GM12865 (cell line): ENCODE measurements around the gene MAD1L1.

Experiments used
- DNase-seq: peaks from one replicate; pipeline ENCODE4 v3.0.0; 2010; ENCODE audit warnings: low read depth
- H3K4me3 ChIP-seq: 2 replicates; pipeline ENCODE4 v1.5.1; 2011; ENCODE audit warnings: mild to moderate bottlenecking, low read depth, low read length, control low read depth
- TF ChIP-seq, protein P1 (sequence below): IDR thresholded peaks from 2 replicates; pipeline ENCODE4 v1.5.1; 2011; ENCODE audit warnings: low read length, control low read depth, low read depth, inconsistent platforms; ENCODE audit not compliant: insufficient read depth; ENCODE audit errors: missing control alignments

Gene MAD1L1

DNA sequence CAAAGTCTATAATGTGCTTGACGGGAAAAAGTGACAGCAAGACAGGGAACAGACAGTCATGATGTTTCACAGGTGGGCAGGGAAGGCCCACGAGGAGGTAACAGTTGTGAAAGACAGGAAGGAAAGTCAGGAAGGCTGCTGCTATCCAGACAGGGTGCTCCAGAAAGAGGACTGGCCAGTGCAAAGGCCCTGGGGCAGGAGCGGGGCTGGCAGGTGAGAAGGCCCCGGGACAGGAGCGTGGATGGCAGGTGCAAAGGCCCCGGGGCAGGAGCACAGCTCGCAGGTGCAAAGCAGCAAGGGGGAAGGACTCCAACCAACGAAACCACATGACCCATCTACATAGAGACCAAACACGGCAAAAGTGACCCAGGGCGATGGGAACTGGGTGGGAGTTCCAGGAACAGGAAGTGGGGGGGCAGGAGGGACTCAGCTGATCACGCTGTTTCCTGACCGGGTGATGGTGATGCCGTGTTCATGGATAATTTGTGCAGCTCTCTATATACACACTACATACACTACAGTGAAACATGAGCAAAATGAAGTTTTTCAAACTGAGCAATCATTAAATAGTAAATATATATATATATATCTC lies 138.2 kb downstream of the MAD1L1 start:
- DNase-seq: no peak
- TF ChIP-seq, protein P1, sequence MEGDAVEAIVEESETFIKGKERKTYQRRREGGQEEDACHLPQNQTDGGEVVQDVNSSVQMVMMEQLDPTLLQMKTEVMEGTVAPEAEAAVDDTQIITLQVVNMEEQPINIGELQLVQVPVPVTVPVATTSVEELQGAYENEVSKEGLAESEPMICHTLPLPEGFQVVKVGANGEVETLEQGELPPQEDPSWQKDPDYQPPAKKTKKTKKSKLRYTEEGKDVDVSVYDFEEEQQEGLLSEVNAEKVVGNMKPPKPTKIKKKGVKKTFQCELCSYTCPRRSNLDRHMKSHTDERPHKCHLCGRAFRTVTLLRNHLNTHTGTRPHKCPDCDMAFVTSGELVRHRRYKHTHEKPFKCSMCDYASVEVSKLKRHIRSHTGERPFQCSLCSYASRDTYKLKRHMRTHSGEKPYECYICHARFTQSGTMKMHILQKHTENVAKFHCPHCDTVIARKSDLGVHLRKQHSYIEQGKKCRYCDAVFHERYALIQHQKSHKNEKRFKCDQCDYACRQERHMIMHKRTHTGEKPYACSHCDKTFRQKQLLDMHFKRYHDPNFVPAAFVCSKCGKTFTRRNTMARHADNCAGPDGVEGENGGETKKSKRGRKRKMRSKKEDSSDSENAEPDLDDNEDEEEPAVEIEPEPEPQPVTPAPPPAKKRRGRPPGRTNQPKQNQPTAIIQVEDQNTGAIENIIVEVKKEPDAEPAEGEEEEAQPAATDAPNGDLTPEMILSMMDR: no peak
- no peak overlapping the region for H3K4me3 ChIP-seq

DNA sequence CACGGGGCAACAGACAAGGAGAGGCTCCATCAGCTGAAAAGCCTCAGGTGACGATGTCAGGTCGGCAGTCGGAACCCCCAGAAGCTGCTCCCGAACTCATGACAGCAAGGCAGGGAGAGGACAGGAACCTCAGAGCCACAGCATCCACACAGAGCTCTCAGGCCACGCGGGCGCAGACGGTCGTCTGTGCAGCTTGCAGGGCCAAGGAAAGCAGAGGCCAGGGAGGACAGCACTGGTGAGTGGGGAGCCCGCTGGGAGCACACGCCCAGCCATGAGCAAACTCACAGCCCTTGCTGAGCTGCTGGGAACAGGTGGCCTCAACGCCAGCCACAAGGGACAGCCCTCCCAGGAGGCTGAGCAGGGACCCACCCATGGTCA lies 138.9 kb downstream of the MAD1L1 start:
- H3K4me3 ChIP-seq: no peak overlapping the region
- no peak for DNase-seq
- TF ChIP-seq, protein P1: no peak

DNA sequence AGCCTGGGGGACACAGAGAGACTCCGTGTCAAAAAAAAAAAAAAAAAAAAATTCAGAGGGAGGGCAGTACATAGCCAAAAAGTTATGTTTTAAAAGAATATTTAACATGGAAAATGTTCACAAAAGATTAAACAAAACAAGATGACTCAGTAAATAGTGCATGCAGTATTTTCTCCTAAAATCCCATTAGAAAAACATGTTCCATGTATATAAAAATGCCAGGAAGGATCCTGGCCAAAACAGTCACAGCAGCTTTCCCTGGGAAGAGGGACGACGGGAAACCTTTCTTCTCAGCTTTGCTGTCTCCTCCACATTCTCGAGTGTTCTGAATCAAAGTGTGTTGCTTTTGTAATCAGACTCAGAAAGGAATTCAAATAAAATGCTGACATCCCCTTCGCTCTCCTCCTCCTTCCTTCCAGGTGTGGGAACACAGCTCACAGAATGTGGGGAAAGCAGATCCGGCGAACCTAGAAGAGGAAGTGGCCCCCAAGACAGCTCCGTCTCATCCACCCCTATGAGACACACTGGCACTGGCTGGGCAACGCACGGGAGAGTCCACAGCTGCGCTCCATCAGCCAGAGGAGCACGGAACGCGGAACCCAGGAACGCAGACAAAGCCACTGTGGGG lies 139.4 kb downstream of the MAD1L1 start:
- TF ChIP-seq, protein P1: no peak
- DNase-seq: no peak
- no peak overlapping the region for H3K4me3 ChIP-seq

GRCh38 chr7:2092279-2092678 lies 140.5 kb downstream of the MAD1L1 start:
- TF ChIP-seq, protein P1: no peak
- H3K4me3 ChIP-seq: no peak overlapping the region
- DNase-seq: no peak

DNA sequence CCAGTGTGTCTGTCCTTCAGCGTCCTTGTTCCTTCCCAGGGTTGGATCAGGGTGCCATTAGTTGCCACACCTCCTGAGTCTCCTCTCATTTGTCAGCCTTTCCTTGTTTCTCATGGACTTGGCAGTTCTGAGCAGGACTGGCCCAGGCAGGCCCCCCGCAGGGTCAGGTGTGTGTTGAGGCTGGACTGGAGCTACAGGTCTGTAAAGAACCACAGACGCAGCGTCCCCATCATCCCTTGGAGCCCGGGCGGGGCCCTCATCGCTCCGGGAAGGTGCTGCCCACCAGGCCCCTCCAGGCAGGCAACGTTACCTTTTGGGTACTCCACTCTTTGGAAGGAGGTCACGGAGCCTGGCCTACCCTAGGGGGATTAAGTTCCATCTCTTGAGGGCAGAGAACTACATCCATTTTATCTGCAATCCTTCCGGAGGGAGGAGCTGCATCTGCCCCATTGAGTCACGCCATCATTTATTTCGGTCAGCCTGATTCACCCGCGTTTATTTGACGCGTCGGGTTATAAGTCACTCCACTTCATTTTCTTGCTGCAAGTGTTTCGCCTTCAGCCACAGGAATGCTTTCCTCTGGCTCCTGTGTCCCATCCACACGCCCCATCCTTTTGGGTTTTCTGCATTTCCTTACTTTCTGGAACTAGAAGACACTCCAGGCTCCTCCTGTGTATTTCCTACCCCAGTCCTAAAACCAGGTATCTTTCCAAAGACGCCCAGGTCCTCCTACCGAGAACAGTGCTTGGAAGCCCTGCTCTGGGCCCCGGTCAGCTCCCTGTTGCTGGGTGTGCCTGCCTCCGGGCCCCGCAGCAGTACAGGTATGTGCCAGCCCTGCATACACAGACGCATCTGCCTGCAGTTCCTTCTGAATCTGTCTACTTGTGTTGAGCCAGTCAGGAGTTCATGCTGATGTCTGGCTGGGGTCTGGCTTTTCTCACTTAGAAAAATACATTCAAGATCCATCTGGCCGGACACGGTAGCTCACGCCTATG lies 141.9 kb downstream of the MAD1L1 start:
- DNase-seq: no peak
- TF ChIP-seq, protein P1: no peak
- H3K4me3 ChIP-seq: no peak overlapping the region

GRCh38 chr7:2088801-2089200 lies 143.9 kb downstream of the MAD1L1 start:
- TF ChIP-seq, protein P1: no peak
- H3K4me3 ChIP-seq: no peak overlapping the region
- no peak for DNase-seq
